Measurements from ENCODE around the gene SNORC.

GRCh38 chr2:232869138-232870017 lies 686 bp upstream of the SNORC start:
- no peak for TF ChIP-seq YY1 (IDR thresholded peaks at IDR 0.05; ENCODE audit: insufficient read depth, insufficient read length)
- TF ChIP-seq ZNF274 (IDR thresholded peaks at IDR 0.05; ENCODE audit: low read depth, low read length), result no peak
- TF ChIP-seq SUZ12 (IDR thresholded peaks at IDR 0.05; ENCODE audit: extremely low read depth, insufficient read depth, insufficient read length), result no peak

All from NT2/D1 (cell line).